HG03439 (cell line): ENCODE data around the gene DPP4.

ENCODE experiments used
- ATAC-seq: cut with Tn5 transposase; IDR thresholded peaks from one replicate; pipeline ENCODE4 v1.9.1; 2021; ENCODE audit warnings: mild to moderate bottlenecking, moderate library complexity; ENCODE audit not compliant: unreplicated experiment

DPP4 gene

GRCh38 chr2:162085090-162085891 lies 11.3 kb upstream of the DPP4 start:
- no peak for ATAC-seq

- ATAC-seq = no peak
These were observed 10.5 kb upstream of the DPP4 start for GRCh38 chr2:162084536-162084935.

GRCh38 chr2:162082681-162083080 lies 8.7 kb upstream of the DPP4 start:
- ATAC-seq = no peak

- no peak for ATAC-seq
These were observed 8.0 kb upstream of the DPP4 start for GRCh38 chr2:162082036-162082435.

GRCh38 chr2:162079514-162079913 lies 5.5 kb upstream of the DPP4 start:
- ATAC-seq = no peak

GRCh38 chr2:162075689-162076132 lies 1.7 kb upstream of the DPP4 start:
- no peak for ATAC-seq

- no peak for ATAC-seq
These were observed 1.1 kb upstream of the DPP4 start for GRCh38 chr2:162074928-162075688.

- ATAC-seq = no peak
These were observed 549 bp upstream of the DPP4 start for GRCh38 chr2:162074632-162074895.

- ATAC-seq = no peak
These were observed 783 bp downstream of the DPP4 start for GRCh38 chr2:162072976-162073887.

GRCh38 chr2:162072181-162072702 lies 1.8 kb downstream of the DPP4 start:
- ATAC-seq = peak; percentile 54

GRCh38 chr2:162071001-162071400 lies 3.0 kb downstream of the DPP4 start:
- no peak for ATAC-seq

GRCh38 chr2:162070228-162070936 lies 3.6 kb downstream of the DPP4 start:
- no peak for ATAC-seq

- no peak for ATAC-seq
These were observed 4.6 kb downstream of the DPP4 start for GRCh38 chr2:162069267-162069903.

GRCh38 chr2:162067596-162067995 lies 6.4 kb downstream of the DPP4 start:
- ATAC-seq = no peak

GRCh38 chr2:162065767-162066166 lies 8.2 kb downstream of the DPP4 start:
- no peak for ATAC-seq

GRCh38 chr2:162063899-162064298 lies 10.1 kb downstream of the DPP4 start:
- ATAC-seq = no peak

GRCh38 chr2:162063281-162063680 lies 10.7 kb downstream of the DPP4 start:
- no peak for ATAC-seq

GRCh38 chr2:162062559-162062958 lies 11.5 kb downstream of the DPP4 start:
- ATAC-seq = no peak

- ATAC-seq = no peak
These were observed 13.0 kb downstream of the DPP4 start for GRCh38 chr2:162061021-162061420.

- no peak for ATAC-seq
These were observed 13.5 kb downstream of the DPP4 start for GRCh38 chr2:162060532-162060931.
